ENCODE data around the gene UBALD1. TPM values are rescaled to one million over a fixed set of nuclear protein-coding genes. Genes with fewer than 3 reads are reported as not detected.

The UBALD1 gene
- total and polyA plus RNA-seq, 2 donors (not counting 3 experiments of a cell fraction or from before 2014, with no cell fraction given) = 24.8 to 41.6 TPM

DNA sequence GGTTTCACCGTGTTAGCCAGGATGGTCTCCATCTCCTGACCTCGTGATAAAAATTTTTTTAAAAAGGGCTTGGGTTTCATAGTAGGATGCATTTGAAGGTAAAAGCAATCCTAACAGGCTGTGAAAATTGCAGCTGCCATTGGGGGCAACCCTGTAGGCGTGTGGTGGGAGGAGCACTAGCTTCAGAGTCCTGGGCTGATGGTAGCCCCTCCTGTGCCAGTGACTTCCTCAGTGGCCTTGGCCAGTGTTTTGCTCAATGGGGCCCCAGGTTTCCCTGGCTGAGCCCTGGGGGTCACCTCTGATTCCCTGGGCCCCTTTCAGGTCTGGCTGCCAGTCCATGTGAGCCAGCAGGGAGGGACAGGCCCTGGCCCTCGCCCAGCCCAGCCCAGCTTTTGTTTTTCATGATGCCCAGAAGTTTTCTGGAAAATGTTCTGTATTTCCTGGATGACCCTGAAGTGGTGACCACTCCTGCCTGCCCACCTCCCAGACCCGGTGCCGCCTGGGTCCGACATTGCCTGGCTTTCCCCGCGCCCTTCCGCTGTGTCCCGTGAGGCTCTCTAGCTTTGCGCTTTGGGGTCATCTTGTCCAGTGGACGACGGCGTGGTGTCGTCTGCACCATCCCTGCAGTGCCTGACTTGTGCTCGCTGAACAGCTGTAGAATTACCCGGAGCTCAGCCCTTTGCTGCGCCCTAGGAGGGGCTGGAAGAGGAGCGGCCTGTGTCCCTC, 19.4 kb upstream of the UBALD1 start:
- TF ChIP-seq GATA2 (IDR thresholded peaks at IDR 0.05; ENCODE audit: insufficient read depth, insufficient read length, low read depth, low read length) (no peak), MAX (IDR thresholded peaks at IDR 0.05; ENCODE audit: insufficient read depth, insufficient read length) (no peak), EZH2 (IDR thresholded peaks at IDR 0.05; ENCODE audit: borderline replicate concordance, low read depth, low read length, severe bottlenecking) (no peak), JUN (IDR thresholded peaks at IDR 0.05; ENCODE audit: borderline replicate concordance, insufficient read depth, insufficient read length, low read depth) (no peak), CTCF (IDR thresholded peaks at IDR 0.05; ENCODE audit: extremely low read depth in 1 of 2, insufficient read depth in 1 of 2, low read depth in 1 of 2, low read length in 2 of 2) (no peak), FOS (IDR thresholded peaks at IDR 0.05; ENCODE audit: borderline replicate concordance, insufficient read depth, low read length) (no peak), POLR2A (IDR thresholded peaks at IDR 0.05; ENCODE audit: low read depth, low read length) (no peak), MYC (IDR thresholded peaks at IDR 0.05; ENCODE audit: low read depth, low read length) (no peak), POLR2AphosphoS5 (IDR thresholded peaks at IDR 0.05; ENCODE audit: insufficient read depth, low read depth, low read length) (no peak)
- POLR2A ChIA-PET = interaction anchor here (0.6 kb wide), 1 partner anchor 67 kb away, joined by 3 read pairs; no protein-coding TSS in a partner anchor

More for the DNA sequence above, 19.4 kb upstream of the UBALD1 start:
- intact Hi-C loops (cut with micrococcal nuclease) = no loop called here
- Histone ChIP-seq H3K27me3 (ENCODE audit: control insufficient read depth in 2 of 2, insufficient read depth in 2 of 2, low read length in 2 of 2) (no peaks in the 10 kb centered on the region), H3K9me3 (replicated peaks; ENCODE audit: control insufficient read depth, insufficient read depth, low read length) (no peaks in the 10 kb centered on the region), H2AFZ (ENCODE audit: low read depth, low read length) (no peak overlapping the region), H3K4me2 (ENCODE audit: insufficient read depth, low read length) (no peak overlapping the region), H3K27ac (ENCODE audit: insufficient read depth, low read depth, low read length) (no peak overlapping the region), H3K4me1 (ENCODE audit: control insufficient read depth, extremely low read depth, insufficient read depth, low read length) (no peaks in the 10 kb centered on the region), H3K9ac (replicated peaks; ENCODE audit: extremely low read depth, insufficient read depth, low read length) (no peak overlapping the region), H4K20me1 (replicated peaks; ENCODE audit: control insufficient read depth, extremely low read depth, insufficient read depth, low read length) (no peaks in the 10 kb centered on the region), H3K9me1 (replicated peaks; ENCODE audit: control insufficient read depth, extremely low read depth, insufficient read depth, low read length) (no peaks in the 10 kb centered on the region), H3K36me3 (ENCODE audit: control insufficient read depth in 2 of 2, extremely low read depth in 1 of 2, insufficient read depth in 2 of 2, low read length in 2 of 2) (peaks cover 0 to 9% of the 10 kb centered on the region in 2 experiments), H3K4me3 (replicated peaks in 1 of 3; ENCODE audit: insufficient read depth in 1 of 3, low read depth in 1 of 3, low read length in 3 of 3) (no peak overlapping the region), H3K79me2 (ENCODE audit: control insufficient read depth, insufficient read depth, low read length) (peaks cover 63% of the 10 kb centered on the region)
- no TSS peak for BruUV-seq (replicated peaks)
- no peak for FAIRE-seq
- CTCF ChIA-PET = interaction anchor here (3.1 kb wide), 1 partner anchor 10 kb away, joined by 9 read pairs; the partner anchor contains the start of gene MGRN1
- dilution Hi-C loops (cut with MboI; ENCODE audit: extremely low pct_ligation_motif_present, low sequenced_read_pairs) = no loop called here
- DNase-seq (ENCODE audit: low read depth, low spot score) = no peak
